RWPE2 (cell line): ENCODE data around the gene USE1.
"Not testable (repeated sequence)": the region's sequence is repeated elsewhere in the genome, so short reads cannot be mapped to it uniquely, and the experiment has no call there.

Source experiments
- ATAC-seq: fragments of 200-7000 bp; cut with Tn5 transposase; 3 replicates; pipeline ENCODE4 v1.9.1; 2021; ENCODE audit warnings: low read depth
- DNase-seq: peaks from one replicate; pipeline ENCODE4 v3.0.0-alpha.2; 2020; ENCODE audit warnings: low spot score
- H3K27ac ChIP-seq: fragments of 450-650 bp; 2 replicates; pipeline ENCODE4 v1.5.1; 2017; ENCODE audit warnings: mild to moderate bottlenecking; ENCODE audit not compliant: poor library complexity, severe bottlenecking
- H3K27me3 ChIP-seq: fragments of 250-450 bp; sonication (Bioruptor Pico); 2 replicates; pipeline ENCODE4 v1.5.1; 2021; ENCODE audit warnings: mild to moderate bottlenecking, moderate library complexity; ENCODE audit not compliant: insufficient read depth, poor library complexity, severe bottlenecking
- H3K36me3 ChIP-seq: fragments of 250-450 bp; sonication (Bioruptor Pico); 2 replicates; pipeline ENCODE4 v1.5.1; 2020; ENCODE audit warnings: low read depth, mild to moderate bottlenecking, moderate library complexity
- H3K4me1 ChIP-seq: fragments of 250-450 bp; sonication (Bioruptor Pico); 2 replicates; pipeline ENCODE4 v1.5.1; 2021; ENCODE audit warnings: mild to moderate bottlenecking, moderate library complexity; ENCODE audit not compliant: insufficient read depth, poor library complexity, severe bottlenecking
- H3K4me3 ChIP-seq: fragments of 250-450 bp; sonication (Bioruptor Pico); 2 replicates; pipeline ENCODE4 v1.5.1; 2021; ENCODE audit warnings: mild to moderate bottlenecking, moderate library complexity; ENCODE audit not compliant: severe bottlenecking
- H3K9me3 ChIP-seq: fragments of 250-450 bp; sonication (Bioruptor Pico); 2 replicates; pipeline ENCODE4 v1.5.1; 2021; ENCODE audit warnings: mild to moderate bottlenecking, moderate library complexity; ENCODE audit not compliant: severe bottlenecking
- TF ChIP-seq, protein P1 (sequence below): fragments of 450-650 bp; IDR thresholded peaks from one replicate; pipeline ENCODE4 v1.5.1; 2017; ENCODE audit warnings: mild to moderate bottlenecking, moderate library complexity; ENCODE audit not compliant: poor library complexity, severe bottlenecking

Gene USE1

DNA sequence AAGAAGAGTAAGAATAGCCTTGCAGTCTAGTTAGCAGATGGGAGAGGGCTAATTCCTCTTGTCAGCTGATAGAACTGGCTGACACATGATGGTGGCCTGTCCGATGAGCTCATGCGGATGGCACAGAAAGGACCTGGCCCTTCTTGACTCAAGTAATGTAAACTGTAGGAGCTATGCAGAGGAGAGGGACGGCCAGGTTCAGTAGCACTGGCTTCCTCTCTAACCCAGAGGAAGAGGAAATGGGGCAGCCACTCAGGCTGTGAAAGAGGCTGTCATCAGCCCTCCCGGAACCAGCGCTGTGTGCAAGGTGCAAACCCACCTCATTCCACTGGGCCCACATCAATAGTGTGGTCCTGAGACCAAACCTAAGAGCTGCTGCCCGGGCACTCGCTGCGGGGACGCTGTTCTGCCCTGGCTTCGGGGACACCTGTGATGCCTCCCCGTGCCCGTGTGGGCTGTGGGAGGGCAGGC is 30.8 kb upstream of the USE1 start:
- Histone ChIP-seq H3K27me3 (no peaks in the 10 kb centered on the region), H3K9me3 (no peaks in the 10 kb centered on the region), H3K4me3 (no peak overlapping the region), H3K27ac (no peak overlapping the region), H3K4me1 (no peaks in the 10 kb centered on the region), H3K36me3 (peaks cover 39% of the 10 kb centered on the region)
- TF ChIP-seq, protein P1, sequence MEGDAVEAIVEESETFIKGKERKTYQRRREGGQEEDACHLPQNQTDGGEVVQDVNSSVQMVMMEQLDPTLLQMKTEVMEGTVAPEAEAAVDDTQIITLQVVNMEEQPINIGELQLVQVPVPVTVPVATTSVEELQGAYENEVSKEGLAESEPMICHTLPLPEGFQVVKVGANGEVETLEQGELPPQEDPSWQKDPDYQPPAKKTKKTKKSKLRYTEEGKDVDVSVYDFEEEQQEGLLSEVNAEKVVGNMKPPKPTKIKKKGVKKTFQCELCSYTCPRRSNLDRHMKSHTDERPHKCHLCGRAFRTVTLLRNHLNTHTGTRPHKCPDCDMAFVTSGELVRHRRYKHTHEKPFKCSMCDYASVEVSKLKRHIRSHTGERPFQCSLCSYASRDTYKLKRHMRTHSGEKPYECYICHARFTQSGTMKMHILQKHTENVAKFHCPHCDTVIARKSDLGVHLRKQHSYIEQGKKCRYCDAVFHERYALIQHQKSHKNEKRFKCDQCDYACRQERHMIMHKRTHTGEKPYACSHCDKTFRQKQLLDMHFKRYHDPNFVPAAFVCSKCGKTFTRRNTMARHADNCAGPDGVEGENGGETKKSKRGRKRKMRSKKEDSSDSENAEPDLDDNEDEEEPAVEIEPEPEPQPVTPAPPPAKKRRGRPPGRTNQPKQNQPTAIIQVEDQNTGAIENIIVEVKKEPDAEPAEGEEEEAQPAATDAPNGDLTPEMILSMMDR = no peak
- no peak for DNase-seq
- ATAC-seq = no peak; the same call in 2 of the 3 replicates

DNA sequence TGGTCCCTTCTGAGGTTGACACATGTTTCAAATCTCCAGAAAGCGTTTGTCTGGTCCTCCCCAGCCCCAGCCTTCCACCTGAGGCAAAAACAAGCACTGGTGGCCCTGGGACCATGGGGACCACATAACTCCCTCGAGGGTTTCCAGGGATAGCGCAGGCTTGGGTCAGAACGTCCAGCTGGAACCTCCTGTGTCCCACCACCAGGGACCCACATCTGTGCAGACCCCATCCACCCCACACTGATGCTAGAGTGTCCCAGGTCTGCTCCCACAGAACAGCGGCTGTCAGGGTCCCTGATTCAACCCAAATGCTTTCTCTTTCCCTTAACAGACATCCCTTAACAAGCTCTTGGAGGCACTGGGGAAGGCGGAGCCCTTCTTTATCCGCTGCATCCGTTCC is 29.6 kb upstream of the USE1 start:
- Histone ChIP-seq H3K27me3 (no peaks in the 10 kb centered on the region), H3K27ac (no peak overlapping the region), H3K4me3 (no peak overlapping the region), H3K4me1 (no peaks in the 10 kb centered on the region), H3K9me3 (no peaks in the 10 kb centered on the region), H3K36me3 (peaks cover 41% of the 10 kb centered on the region)
- DNase-seq (no peak), ATAC-seq (no peak)
- TF ChIP-seq, protein P1 = no peak

DNA sequence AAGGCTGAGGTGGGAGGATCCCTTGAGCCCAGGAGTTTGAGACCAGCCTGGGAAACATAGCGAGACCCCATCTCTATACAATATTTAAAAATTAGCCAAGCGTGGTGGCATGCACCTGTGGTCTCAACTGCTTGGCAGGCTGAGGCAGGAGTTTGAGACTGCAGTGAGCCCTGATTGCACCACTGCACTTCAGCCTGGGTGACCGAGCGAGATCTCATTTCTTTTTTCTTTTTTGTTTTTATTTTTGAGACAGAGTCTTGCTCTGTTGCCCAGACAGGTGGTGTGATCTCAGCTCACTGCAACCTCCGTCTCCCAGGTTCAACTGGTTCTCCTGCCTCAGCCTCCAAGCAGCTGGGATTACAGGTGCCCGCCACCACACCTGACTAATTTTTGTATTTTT is 23.4 kb upstream of the USE1 start:
- not testable (repeated sequence) for H3K4me3 ChIP-seq, DNase-seq, ATAC-seq, H3K27me3 ChIP-seq, H3K4me1 ChIP-seq, H3K9me3 ChIP-seq, H3K27ac ChIP-seq
- H3K36me3 ChIP-seq = peaks cover 46% of the 10 kb centered on the region

DNA sequence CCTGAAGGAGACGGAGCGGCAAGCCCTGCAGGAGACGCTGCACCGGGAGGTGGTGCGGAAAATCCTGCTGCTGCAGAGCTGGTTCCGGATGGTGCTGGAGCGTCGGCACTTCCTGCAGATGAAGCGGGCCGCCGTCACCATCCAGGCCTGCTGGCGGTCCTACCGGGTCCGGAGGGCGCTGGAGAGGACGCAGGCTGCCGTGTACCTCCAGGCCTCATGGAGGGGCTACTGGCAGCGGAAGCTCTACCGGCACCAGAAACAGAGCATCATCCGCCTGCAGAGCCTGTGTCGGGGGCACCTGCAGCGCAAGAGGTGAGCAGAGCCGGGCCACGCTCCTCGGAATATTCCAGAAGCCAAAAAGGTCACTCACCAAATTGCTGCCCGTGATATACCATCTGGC is 22.4 kb upstream of the USE1 start:
- ATAC-seq (no peak), DNase-seq (no peak)
- Histone ChIP-seq H3K9me3 (no peaks in the 10 kb centered on the region), H3K36me3 (peaks cover 49% of the 10 kb centered on the region), H3K4me1 (no peaks in the 10 kb centered on the region), H3K27ac (no peak overlapping the region), H3K4me3 (no peak overlapping the region), H3K27me3 (no peaks in the 10 kb centered on the region)
- TF ChIP-seq, protein P1 = no peak

DNA sequence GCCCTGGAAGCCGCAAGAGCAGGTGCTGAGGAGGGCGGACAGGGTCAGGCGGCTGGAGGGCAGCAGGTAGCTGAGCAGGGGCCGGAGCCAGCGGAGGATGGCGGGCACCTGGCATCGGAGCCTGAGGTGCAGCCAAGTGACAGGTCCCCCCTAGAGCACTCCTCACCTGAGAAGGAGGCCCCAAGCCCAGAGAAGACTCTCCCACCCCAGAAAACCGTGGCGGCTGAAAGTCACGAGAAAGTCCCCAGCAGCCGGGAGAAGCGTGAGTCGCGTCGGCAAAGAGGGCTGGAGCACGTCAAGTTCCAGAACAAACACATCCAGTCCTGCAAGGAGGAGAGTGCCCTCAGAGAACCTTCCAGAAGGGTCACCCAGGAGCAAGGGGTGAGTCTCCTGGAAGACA is 20.5 kb upstream of the USE1 start:
- Histone ChIP-seq H3K9me3 (no peaks in the 10 kb centered on the region), H3K4me1 (no peaks in the 10 kb centered on the region), H3K4me3 (no peak overlapping the region), H3K36me3 (peaks cover 37% of the 10 kb centered on the region), H3K27me3 (no peaks in the 10 kb centered on the region), H3K27ac (no peak overlapping the region)
- DNase-seq = no peak
- TF ChIP-seq, protein P1 = no peak
- ATAC-seq = no peak
